Fibroblast of peridontal ligament (primary cell): ENCODE data around the gene CGRRF1.

Experiments used
- DNase-seq: peaks from one replicate; pipeline ENCODE4 v3.0.0-alpha.2; 2010; ENCODE audit errors: extremely low read depth

CGRRF1 gene

DNA sequence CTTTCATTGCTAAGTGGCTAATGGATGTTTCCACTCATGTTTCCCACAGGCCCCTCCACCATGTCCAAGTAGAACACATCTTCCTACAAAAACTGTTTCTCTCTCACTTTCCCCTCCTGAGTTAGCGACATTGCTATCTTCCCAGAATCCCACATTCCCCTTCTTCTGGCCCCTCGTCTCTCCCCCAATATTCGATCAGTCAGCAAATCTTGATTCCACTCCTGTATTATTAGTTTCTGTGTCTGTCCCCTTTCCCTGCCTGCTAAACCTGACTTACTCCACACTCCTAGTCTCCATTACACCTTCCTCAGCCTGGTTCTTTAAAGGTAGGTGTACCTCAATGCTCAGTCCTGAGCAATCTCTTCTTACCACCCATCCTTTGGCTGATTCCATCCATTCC, 37.9 kb downstream of the CGRRF1 start:
- no peak for DNase-seq

DNA sequence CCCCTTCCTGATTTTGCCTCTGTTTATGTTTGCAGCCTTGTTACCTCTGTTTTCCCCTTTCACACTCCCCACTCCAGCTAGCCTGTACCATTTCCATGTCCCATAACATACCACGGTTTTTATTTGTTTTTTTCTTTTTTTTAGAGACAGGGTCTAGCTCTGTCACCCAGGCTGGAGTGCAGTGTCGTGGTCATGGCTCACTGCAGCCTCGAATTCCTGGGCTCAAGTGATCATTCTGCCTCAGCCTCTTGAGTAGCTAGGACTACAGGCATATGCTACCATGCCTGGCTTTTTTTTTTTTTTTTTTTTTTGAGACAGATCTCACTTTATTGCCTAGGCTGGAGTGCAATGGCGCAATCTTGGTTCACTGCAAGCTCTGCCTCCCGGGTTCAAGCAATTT, 38.8 kb downstream of the CGRRF1 start:
- DNase-seq: no peak

DNA sequence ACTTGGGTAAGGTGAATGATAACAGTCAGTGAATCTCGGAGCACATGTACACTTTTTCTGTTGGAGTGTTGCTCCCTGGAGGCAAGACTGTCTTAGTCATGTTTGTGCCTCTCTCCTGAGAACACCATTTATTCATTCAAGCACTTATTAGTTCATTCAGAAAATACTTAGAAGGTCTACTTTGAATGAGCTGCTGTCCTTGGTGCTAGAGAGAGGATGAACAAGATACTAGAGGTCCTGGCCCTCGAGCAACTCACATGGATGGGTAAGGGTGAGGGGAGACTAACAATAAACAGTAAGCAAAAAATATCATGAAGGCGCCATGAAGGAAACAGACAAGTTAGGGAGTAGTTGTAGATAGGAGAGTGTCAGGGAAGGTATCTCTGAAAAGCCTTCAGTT, 40.2 kb downstream of the CGRRF1 start:
- peak; percentile 33 for DNase-seq

DNA sequence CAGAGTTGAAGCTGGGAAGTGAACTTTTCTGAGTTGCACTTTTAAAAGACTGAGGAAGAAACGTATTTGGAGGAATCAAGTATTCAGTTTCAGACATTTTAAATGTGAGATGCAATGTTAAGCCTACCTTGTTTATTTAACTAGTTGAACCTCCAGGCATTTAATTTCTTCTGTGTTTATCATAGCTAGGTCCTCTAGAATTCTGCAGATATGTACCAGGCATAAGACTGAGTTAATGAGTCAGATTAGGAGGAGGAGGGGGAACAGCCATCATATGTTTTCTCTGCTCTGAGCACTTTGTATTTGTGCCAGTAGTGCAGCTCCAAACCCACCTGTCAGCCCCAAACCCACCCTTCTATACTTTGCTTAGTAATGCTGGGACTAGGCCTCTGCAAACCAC, 40.8 kb downstream of the CGRRF1 start:
- no peak for DNase-seq

DNA sequence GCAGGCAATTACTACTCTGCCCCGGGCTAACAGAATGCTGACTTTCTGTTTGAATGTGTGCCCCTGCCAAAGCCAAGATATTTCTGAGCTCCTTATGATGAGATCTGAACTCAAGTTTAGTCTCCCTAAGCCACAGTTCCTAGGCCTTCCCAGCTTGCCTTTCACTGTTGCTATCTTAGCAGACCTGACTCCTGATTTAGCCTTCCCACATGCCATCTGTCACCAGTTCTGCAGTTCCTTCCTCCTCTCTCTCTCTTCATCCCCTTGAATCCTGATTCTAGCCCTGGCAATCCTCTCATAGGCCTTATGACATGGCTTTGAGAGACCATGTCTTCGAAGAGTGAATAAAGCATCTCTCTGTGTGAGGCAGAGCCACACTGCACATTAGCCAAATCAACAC, 44.7 kb downstream of the CGRRF1 start:
- no peak for DNase-seq

DNA sequence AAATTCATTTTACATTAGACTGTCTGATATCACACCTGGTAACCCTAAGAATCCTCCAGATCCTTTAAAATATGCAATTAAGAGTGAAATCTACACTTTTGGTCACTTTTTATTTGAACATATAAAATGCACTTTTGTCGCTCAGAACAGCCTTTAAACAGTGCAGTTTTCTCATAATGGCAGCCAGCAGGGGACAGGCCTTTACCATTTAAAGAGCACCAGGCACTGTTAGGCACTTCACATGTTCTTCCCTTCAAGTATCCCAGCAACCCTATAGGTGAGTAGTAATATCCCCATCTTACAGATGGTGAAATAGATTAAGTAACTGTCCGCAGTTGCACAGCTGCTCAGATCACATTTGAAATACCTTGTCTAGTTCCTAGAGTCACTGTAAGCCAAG, 45.9 kb downstream of the CGRRF1 start:
- DNase-seq: no peak

DNA sequence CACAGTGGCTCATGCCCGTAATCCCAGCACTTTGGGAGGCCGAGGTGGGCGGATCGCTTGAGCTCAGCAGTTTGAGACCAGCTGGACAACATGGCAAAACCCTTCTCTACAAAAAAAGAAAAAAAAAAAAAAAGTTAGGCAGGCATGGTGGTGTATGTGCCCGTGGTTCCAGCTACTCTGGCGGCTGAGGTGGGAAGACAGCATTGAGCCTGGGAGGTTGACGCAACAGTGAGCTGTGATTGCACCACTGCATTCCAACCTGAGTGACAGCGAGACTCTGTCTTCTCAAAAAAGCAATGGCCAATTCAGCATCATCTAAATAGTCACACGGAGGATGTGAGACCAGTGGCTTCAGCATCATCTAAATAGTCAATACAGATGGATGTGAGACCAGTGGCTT, 46.8 kb downstream of the CGRRF1 start:
- DNase-seq: no peak

DNA sequence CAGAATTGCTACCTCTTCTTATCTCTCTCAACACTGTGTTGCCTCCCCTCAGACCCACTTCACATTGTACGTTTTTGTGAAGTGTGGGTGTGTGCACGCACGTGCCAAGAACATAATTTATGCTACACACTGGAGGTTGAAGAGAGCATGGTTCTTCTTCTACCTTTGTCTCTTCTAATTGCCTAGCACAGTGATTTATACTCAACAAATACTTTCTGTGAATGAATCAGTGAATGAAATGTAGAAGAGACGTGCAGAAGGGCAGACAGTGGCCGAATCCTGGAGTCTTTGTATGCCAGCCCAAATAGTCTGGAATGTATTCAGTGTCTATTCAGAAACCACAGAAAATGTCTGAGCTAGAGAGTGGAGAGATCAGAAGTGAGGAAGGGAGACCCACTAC, 52.6 kb downstream of the CGRRF1 start:
- DNase-seq: no peak

DNA sequence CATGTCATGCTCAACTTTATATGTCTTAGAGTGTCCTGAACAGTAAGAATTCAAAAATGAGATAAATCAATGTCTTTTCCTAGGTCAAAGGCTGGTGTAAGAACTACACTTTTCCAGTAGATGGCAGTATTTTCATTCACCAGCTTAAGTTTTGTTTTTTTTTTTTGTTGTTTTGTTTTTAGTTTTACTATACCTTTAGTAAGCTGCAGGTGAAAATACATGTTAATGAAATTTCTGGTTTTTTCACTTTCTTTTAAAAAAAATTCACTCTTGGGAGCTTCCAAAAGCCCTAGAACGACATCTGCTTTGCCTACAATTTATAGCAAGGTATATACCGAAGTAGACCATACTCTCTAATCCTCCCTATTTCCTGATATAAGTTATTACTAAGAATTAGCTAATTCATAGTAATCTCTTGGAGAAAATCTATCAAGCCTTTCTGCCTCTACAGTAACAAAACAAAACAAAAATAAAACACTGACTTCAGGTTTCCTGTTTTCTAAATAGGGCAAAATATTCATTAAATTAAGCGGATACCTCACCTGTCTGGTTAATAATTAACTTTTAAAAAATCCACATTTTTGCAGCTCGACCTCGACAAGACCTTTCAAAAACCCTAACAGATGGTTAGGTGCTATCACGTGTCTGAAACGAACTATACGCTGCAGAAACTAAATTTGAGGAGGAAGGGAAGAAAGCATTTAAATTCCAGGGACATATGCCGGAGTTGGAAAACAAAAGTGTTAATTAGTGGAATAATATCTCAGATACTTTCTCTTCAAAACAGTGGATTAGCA, 54.6 kb downstream of the CGRRF1 start:
- peak; percentile 75 for DNase-seq

DNA sequence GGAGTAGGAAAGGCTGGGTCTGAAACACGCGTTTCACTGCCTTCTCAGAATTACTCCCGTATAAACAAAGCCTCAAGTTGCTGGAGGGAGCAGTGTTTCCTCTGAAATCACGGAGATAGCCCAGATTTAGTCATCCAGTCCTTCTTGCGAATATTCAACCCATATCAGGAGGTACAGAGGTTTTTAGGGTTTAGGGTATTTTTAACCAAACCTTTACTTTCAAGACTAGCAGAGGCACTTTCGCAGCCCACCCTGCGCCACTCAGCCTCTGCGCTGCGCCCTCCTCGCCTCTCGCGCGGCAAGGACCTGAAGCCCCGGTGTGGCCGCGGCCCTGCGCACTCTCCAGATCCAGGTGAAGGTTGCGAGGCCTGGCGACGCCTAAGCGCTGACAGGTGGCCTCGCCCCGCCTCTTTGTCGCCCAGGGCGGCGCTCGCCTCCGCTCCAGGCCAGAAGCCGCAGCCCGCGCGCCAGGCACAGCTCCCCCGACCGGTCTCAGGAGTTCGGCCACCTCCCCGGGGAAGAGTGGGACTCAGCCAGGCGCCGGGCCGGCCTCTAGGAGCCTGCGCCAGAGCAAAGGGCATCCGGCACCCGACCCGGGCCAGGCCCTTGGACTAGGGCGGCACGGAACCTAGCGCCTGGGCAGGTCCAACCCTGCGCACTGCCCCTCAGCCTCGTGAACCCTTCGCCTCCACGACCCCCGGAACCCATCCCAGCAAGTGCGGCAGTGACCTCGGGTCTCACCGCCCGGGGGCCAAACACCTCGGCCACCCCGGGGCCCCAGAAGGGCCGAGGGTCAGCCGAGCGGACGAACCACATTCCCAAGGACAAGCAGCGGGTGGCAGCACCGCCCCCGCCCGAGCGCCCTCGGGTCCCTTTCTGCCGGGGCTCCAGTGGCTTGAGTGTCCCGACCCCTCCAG, 55.4 kb downstream of the CGRRF1 start:
- peak; percentile 87 for DNase-seq

DNA sequence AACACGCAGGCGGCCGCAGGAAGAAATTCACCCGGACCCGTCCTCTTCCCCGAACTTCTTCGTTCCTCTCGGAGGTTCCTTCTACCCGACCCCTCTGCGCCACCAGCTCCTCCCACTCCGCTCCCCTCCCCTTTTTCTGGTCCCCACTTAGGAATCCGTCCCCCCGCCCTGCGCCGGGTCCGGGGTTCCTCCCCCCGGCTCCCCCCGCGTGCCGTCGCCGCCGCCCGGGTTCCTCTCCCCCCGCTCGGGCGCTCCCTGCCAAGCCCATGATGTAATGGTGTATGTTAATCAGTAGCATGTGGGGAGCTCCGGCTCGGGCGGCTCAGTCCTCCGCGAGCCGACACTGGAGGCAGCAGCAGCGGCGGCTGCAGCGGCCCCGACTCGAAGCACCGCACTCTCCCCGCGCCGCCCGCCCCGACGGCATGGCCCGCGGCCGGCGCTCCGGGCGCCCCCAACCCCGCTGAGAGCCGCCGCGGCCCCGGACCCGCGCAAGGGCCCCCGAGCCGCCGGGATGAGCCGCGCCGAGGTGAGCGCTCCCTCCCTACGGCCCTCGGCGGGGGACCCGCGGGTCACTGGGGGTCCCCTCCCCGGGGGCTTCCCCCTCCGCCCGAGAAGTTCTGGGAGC, 56.2 kb downstream of the CGRRF1 start:
- peak; percentile 92 for DNase-seq

DNA sequence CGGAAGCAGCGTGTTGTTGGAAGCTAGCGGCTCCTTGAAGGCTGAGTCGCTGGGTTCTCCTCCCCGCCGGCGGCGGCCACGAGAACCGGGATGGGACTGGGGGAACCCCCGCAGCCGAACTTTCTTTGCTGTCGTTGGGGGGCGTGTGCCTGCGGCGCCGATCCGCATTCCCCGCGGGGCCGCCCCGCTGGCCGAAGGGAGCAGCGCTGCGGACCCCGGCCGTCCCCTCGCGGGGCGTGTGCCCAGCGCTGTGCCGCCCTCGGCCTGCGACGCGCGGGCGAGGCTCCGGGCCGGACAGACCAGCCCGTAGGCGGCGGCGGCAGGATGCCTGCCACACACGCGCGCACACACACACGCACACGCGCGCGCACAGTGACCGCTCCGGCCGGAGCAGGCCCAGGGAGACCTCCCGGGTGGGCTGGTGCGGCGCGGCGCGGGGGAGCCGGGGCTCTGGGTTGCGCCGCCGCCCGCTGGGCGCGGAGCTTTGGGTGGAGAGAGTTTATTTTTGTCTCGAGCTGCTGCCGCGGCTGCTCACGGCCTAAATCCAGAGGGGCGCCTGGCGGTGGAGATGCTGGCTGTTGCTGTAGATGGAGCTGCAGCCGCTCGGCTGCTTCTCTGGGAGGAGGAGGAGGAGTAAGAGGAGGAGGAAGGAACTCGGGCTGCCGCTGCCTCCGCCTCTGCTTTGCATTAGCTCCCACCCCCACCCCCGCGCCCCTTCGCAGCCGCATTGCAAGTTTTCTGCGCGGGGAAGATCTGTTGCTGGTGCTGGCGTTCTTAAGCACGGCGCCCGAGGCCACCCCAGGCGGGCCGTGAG, 56.9 kb downstream of the CGRRF1 start, which contains the start of gene SAMD4A:
TSS of gene SAMD4A (plus strand) at position 719 of the 814 bp plus-strand sequence. CDS start 789 bp downstream, outside the sequence.
- peak; percentile 85 for DNase-seq

DNA sequence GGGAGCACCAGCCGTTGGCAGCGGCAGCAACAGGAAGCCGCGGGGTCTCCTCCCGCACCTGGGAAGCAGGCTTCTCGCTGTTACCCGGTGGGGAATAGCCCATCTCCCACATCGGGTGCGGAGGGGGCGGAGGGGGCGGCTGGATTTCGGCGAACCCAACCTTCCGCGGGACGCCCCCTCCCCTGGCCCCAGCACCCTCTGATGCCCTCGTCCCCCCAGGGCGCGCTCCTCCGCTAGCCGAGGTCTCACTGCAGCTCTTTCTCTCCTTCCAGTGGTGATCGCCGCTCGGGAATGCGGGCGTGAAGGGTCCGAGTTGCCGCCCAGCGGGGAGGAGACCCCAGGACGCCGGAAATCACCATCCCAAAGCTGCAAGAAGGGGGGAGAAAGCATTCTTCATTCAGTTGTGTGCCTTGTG, 57.5 kb downstream of the CGRRF1 start:
- no peak for DNase-seq

DNA sequence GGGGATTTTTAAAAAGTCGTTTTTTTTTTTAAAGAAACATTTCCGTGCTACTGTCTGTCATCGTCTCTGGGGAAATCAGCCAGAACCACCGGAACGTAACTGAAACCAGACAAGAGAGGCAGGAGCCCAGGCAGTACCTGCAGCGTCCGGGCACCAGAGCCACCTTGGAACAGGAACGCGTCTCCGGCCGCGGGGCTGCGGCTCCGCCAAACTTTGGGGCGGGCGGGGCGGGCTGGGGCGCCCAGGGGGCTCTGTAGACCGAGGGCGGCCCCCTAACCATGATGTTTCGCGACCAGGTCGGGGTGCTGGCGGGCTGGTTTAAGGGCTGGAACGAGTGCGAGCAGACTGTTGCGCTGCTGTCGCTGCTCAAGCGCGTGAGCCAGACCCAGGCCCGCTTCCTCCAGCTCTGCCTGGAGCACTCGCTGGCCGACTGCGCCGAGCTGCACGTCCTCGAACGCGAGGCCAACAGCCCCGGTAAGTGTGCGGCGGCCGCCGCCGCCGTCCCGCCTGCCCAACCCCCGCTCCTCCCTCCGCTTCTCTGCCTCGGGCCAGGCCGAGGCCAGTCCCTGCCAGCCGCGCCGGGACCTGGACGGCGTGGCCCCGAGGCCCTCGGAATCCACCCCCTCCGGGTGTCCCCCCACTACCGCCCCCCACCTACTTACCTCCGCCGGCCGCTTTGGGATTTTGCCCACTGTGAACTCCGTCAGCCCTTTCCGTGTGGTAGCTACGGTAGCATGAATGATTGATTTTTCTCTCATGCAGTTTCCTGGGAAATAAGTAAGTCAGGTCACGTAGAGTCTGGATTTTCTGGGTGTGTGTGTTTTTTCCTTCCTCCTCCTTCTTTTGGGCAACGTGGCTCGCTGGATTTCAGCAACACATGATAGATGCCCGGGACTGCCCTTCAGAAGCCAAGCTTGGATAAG, 58.2 kb downstream of the CGRRF1 start:
- no peak for DNase-seq

DNA sequence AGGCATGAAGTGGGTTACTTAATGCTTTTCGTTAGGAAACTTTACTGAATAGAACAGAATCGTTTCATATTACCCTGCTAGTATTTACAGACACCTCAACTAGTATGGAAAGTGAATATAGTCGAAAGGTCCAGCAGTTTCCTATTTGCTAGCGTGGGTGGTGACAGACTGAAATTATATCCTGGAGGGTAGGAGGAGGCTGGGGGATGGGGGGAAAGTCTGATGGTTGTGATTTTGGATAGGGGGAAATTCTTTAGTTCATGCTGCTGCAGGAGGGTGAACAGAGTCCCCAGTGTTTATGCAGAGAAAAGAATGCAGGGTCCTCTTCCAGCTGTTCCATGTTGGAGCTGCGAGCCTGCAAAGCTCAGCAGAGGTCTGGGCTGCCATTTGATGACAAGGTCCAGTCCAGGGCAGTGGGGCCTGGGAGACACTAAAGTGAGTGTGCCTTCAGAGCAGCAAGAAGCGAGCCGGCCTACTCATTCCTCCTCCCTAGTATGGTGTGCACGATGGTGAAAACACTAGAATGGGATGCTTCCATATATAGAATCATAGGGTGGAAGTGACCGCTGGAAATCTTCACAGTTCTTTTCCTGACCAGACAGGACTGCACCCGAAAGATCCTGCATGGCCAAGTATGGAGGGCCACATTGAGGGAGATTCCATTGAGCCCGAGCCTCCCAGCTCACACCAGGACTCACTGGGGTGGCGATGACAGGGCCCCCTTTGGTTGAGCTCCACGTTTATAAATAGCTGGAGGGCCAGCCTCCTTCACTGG, 59.3 kb downstream of the CGRRF1 start:
- no peak for DNase-seq

DNA sequence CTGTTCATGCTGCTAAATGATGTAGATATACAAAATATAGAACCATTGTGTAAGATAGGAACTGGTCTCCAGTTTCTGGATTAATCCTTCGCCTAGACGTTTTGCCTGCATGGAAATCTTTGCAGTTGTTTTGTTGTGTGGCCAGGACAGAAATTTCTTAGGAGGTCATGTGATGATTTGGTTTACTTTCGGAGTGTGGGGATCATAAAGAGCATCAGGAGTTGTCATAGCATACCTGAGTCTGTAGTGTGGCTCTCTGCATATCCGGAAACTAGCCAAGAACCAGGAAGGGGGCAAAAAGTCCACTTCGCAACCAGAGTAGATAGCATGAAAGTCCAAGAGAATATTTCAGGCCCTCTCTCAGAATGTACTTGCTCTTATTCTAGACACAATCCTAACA, 60.3 kb downstream of the CGRRF1 start:
- DNase-seq: no peak

DNA sequence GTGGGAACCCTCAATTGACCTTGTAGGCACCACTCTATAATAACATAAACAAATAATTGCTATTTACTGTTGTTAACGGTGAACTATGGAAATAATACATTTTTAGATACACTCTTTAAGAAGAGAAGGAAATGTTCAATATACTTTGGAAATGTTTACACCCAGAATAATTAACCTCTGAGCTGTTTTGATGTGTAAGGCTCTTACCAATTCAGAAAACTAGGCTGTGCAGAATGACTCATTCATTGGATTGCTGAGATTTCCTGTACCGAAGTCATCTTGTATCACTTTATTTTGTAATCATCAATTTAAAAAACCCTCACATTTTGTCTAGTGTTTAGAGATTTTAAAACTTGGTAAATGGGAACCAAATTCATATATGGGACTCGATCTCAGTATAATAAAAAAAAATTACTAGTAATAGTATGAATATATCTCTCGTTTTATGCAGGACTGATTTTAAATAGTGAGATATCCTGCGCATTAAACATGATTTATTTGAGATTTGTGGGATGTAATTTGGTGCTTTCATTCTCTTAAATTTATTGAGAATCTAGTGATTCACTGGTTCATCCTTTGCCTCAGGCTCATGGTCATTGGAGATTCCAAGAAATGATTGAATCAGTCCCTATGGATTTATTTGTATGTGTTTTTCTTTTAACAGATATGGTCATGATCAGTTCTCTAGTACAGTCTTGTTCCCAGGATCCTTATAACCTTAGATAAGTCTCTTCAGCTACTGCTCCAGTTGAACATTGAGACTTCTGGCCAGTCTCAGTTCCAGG, 61.1 kb downstream of the CGRRF1 start:
- peak; percentile 93 for DNase-seq

DNA sequence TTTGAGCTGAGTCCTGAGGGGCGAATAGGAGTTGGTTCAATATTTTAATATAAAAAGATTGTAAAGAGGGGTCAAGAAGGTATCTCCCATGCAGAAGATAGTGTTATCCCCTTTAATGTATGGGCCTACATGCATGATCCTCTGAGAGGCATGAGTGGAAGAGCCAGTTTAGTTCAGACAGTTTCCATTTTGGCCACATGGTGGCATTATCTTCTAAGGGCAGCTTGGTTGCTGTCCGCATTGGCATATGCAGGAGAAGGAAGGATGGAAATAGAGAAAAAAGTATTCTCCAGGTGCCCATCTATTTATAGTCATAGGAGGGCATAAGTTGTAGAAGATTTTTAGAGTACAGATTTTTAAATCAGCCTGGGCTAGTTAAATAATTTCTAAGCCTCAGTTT, 62.6 kb downstream of the CGRRF1 start:
- peak; percentile 46 for DNase-seq

DNA sequence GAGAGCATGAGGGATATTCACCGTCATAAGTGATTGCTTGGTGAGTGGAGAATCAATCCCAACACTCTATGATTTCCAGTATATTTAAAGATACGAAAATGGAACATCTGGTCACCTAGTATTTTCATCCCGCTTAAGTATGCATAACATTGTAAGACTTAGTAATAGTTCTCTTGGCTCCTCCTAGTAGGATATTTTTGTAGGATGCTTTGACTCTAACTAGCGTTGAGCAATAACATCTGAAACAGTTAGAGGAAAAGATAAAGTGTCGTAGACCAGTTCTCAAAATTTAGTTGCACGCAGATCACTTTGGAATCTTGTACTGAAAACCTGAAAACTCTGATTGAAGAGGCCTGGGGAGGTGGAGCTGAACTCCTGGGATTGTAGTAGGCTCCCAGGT, 64.8 kb downstream of the CGRRF1 start:
- DNase-seq: no peak
